Natural killer cell (primary cell): ENCODE measurements around the gene IER5. TPM values are rescaled to one million over a fixed set of nuclear protein-coding genes. Genes with fewer than 3 reads are reported as not detected.

Source experiments
- ATAC-seq, 3 donors: fragments of 150-1000 bp in 2 of 3; fragments of 200-7000 bp in 1 of 3; cut with Tn5 transposase; 1 replicate in 1 of 3; 2 replicates in 2 of 3; pipeline ENCODE4 v1.10.0; 2021; ENCODE audit warnings: mild to moderate bottlenecking in 2 of 3, moderate library complexity in 2 of 3
- DNase-seq, 2 donors: peaks; one replicate each; pipeline versions ENCODE4 v3.0.0 to v3.0.0-alpha.2; 2013 to 2021; ENCODE audit warnings: mixed read lengths in 1 of 2
- H3K27ac ChIP-seq: one replicate; pipeline ENCODE4 v1.5.1; 2013; ENCODE audit warnings: mild to moderate bottlenecking, low read length
- H3K27me3 ChIP-seq: one replicate; pipeline ENCODE4 v1.6.1; 2013; ENCODE audit warnings: low read length; ENCODE audit not compliant: control insufficient read depth, insufficient read depth
- H3K36me3 ChIP-seq: one replicate; pipeline ENCODE4 v1.6.1; 2013; ENCODE audit warnings: low read length; ENCODE audit not compliant: control insufficient read depth, insufficient read depth
- H3K4me1 ChIP-seq: one replicate; pipeline ENCODE4 v1.6.1; 2013; ENCODE audit warnings: low read length; ENCODE audit not compliant: control insufficient read depth, insufficient read depth
- H3K4me3 ChIP-seq: one replicate; pipeline ENCODE4 v1.5.1; 2013; ENCODE audit warnings: low read length
- H3K9me3 ChIP-seq: one replicate; pipeline ENCODE4 v1.6.1; 2013; ENCODE audit warnings: low read length; ENCODE audit not compliant: control insufficient read depth, insufficient read depth
- H3K27ac Mint-ChIP-seq, 2 donors: one replicate each; pipeline ENCODE4 v1.8.0; 2022; ENCODE audit warnings: mild to moderate bottlenecking in 2 of 2, mixed read lengths in 2 of 2, moderate library complexity in 1 of 2
- H3K27me3 Mint-ChIP-seq, 2 donors: one replicate each; pipeline ENCODE4 v1.8.0; 2022; ENCODE audit warnings: low read depth in 2 of 2, mixed read lengths in 2 of 2
- H3K36me3 Mint-ChIP-seq: one replicate; pipeline ENCODE4 v1.8.0; 2022; ENCODE audit warnings: mixed read lengths
- H3K4me1 Mint-ChIP-seq, 2 donors: one replicate each; pipeline ENCODE4 v1.8.0; 2022; ENCODE audit warnings: mixed read lengths in 2 of 2
- H3K4me3 Mint-ChIP-seq: one replicate; pipeline ENCODE4 v1.8.0; 2022; ENCODE audit warnings: mild to moderate bottlenecking, moderate library complexity, mixed read lengths
- H3K9me3 Mint-ChIP-seq, 2 donors: one replicate each; pipeline ENCODE4 v1.8.0; 2022; ENCODE audit warnings: mixed read lengths in 2 of 2
- WGBS: methylation state at CpG from one replicate; pipeline ENCODE4 v1.1.7; 2013; ENCODE audit warnings: missing lambda C conversion rate; ENCODE audit not compliant: insufficient coverage; 5-methylcytosine and 5-hydroxymethylcytosine counted together
- intact Hi-C: fragments of 100-400 bp; cut with micrococcal nuclease; formaldehyde crosslinking; loops from one replicate; pipeline ENCODE4 v1.14.2; 2022
- total RNA-seq, 4 donors: library from RNA; stranded (reverse); fragments of 120-200 nt in 1 of 4; gene quantifications; one replicate each; pipeline versions ENCODE4 v1.2.3 to v1.2.4, GENCODE V29; 2013 to 2022
- TF ChIP-seq, protein P1 (sequence below): fragments of 200-600 bp; IDR thresholded peaks from one replicate; pipeline ENCODE4 v1.8.0; 2022; ENCODE audit warnings: antibody characterized with exemption

Gene IER5
- total RNA-seq, 3 donors from 2014 or later (not counting 1 experiment from before 2014, with no cell fraction given): 118 to 164 (median 150) TPM

GRCh38 chr1:181124291-181124751 lies 35.8 kb downstream of the IER5 start:
- H3K36me3 Mint-ChIP-seq: no peaks in the 10 kb centered on the region
- no peak overlapping the region for H3K4me3 Mint-ChIP-seq
- Histone ChIP-seq H3K27ac (no peak overlapping the region), H3K36me3 (no peaks in the 10 kb centered on the region), H3K9me3 (no peaks in the 10 kb centered on the region), H3K4me3 (no peak overlapping the region), H3K27me3 (no peaks in the 10 kb centered on the region), H3K4me1 (peaks cover 17% of the 10 kb centered on the region)
- intact Hi-C loops: no loop called here
- no peak overlapping the region for H3K27ac Mint-ChIP-seq
- ATAC-seq (no peak), DNase-seq (no peak)
- peaks cover 0 to 5% of the 10 kb centered on the region in 2 donors for H3K27me3 Mint-ChIP-seq
- H3K4me1 Mint-ChIP-seq: peaks cover 12 to 16% of the 10 kb centered on the region in 2 donors
- H3K9me3 Mint-ChIP-seq: no peaks in the 10 kb centered on the region
- TF ChIP-seq, protein P1, sequence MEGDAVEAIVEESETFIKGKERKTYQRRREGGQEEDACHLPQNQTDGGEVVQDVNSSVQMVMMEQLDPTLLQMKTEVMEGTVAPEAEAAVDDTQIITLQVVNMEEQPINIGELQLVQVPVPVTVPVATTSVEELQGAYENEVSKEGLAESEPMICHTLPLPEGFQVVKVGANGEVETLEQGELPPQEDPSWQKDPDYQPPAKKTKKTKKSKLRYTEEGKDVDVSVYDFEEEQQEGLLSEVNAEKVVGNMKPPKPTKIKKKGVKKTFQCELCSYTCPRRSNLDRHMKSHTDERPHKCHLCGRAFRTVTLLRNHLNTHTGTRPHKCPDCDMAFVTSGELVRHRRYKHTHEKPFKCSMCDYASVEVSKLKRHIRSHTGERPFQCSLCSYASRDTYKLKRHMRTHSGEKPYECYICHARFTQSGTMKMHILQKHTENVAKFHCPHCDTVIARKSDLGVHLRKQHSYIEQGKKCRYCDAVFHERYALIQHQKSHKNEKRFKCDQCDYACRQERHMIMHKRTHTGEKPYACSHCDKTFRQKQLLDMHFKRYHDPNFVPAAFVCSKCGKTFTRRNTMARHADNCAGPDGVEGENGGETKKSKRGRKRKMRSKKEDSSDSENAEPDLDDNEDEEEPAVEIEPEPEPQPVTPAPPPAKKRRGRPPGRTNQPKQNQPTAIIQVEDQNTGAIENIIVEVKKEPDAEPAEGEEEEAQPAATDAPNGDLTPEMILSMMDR: no peak
- WGBS: 11% methylated on average over 2 of the region's 2 CpGs

DNA sequence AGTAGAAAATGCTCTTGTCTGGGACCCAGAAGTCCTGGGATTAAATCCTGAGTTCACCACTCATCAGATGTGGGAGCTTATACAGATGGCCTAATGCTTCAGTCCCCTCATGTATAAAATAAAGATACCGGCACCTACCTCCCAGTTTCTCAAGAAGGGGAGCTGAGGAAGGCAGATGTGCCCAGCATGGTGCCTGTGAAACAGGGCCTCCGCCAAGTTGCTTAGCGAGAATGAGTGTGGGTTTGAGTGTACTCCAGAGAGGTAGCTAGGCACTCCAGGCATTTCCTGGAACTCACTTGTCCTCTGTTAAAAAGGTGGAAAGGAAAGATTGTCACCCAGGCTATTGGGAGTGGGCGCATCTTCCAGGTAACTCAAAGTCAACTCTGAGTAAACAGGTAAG lies 37.8 kb downstream of the IER5 start:
- no peak for ATAC-seq
- Histone ChIP-seq H3K27ac (no peak overlapping the region), H3K36me3 (no peaks in the 10 kb centered on the region), H3K27me3 (no peaks in the 10 kb centered on the region), H3K4me1 (peaks cover 34% of the 10 kb centered on the region), H3K4me3 (no peak overlapping the region), H3K9me3 (no peaks in the 10 kb centered on the region)
- WGBS: 67% methylated on average over 4 of the region's 4 CpGs
- no peak for DNase-seq
- Mint-ChIP-seq H3K4me3 (no peak overlapping the region), H3K9me3 (no peaks in the 10 kb centered on the region), H3K27ac (no peak overlapping the region), H3K4me1 (peaks cover 15% of the 10 kb centered on the region in 2 donors), H3K36me3 (no peaks in the 10 kb centered on the region), H3K27me3 (peaks cover 0 to 5% of the 10 kb centered on the region in 2 donors)
- TF ChIP-seq, protein P1: no peak
- intact Hi-C loops: no loop called here

DNA sequence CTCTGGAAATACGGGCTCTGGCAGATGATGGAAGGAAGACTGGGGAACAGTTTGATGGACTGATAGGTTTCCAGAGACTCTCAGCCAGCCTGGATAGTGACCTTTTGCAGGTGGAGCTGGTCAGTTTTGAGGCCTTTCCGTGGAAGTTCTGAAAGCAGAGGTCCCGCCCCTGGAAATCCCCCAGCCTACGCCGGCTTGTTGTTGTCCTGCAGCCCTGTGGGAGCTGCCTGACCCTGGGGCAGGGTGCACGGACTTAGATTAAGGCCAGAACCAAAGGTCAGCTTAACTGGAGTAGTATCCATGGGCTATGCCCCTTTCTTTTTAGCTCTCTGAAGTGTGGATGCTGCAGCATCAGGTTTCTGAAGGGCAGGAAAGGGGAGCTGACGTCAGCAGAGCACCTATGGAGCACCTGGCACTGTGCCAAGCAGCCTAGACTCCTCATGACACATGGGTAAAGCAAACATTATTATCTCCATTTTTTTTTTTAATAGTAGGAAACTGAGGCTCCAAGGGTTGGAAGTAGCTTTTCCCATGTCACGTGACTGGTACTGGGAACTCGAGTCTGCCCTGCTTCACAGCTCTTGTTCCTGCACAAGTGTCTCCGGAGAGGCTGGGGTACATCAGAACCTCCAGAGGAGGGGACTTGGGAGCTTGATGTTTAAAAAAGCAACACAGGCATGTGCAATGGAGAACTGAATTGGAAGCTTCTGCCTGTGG lies 38.5 kb downstream of the IER5 start:
- Histone ChIP-seq H3K4me1 (peaks cover 40% of the 10 kb centered on the region), H3K27me3 (no peaks in the 10 kb centered on the region), H3K27ac (no peak overlapping the region), H3K9me3 (no peaks in the 10 kb centered on the region), H3K4me3 (no peak overlapping the region), H3K36me3 (no peaks in the 10 kb centered on the region)
- peaks cover 0 to 5% of the 10 kb centered on the region in 2 donors for H3K27me3 Mint-ChIP-seq
- H3K27ac Mint-ChIP-seq: no peak overlapping the region
- H3K4me3 Mint-ChIP-seq: no peak overlapping the region
- H3K4me1 Mint-ChIP-seq: peaks cover 15 to 16% of the 10 kb centered on the region in 2 donors
- ATAC-seq: no peak
- H3K9me3 Mint-ChIP-seq: no peaks in the 10 kb centered on the region
- peak in 1 of 2 donors; percentile 26 for DNase-seq
- TF ChIP-seq, protein P1: no peak
- 79% methylated on average over 10 of the region's 10 CpGs for WGBS
- no peaks in the 10 kb centered on the region for H3K36me3 Mint-ChIP-seq
- intact Hi-C loops: no loop called here
